Measurements from ENCODE around the gene NR5A1. TPM values are rescaled to one million over a fixed set of nuclear protein-coding genes. Genes with fewer than 3 reads are reported as not detected.

NR5A1 gene
- not detected for total RNA-seq
- polyA plus RNA-seq, result not detected

GRCh38 chr9:124506931-124507879 lies at the start of gene NR5A1:
TSS of gene NR5A1 (minus strand) at chr9:124507399. CDS start at chr9:124503395, 4,004 bp downstream.
- no peak for DNase-seq (ENCODE audit: extremely low spot score)
- no peaks in the 10 kb centered on the region for H3K36me3 ChIP-seq (ENCODE audit: insufficient read depth)
- H3K27ac ChIP-seq (ENCODE audit: low read depth), result no peak within 1 kb of the TSS
- 91% methylated on average over 34 of the region's 34 CpGs for WGBS
- H3K4me1 ChIP-seq (ENCODE audit: insufficient read depth), result no peaks in the 10 kb centered on the region
- no peak within 1 kb of the TSS for H3K4me3 ChIP-seq (ENCODE audit: low read depth, low read length)

- Histone ChIP-seq H3K4me3 (ENCODE audit: low read depth, low read length) (no peak overlapping the region), H3K4me1 (ENCODE audit: insufficient read depth) (peaks cover 2% of the 10 kb centered on the region), H3K27ac (ENCODE audit: low read depth) (no peak overlapping the region), H3K36me3 (ENCODE audit: insufficient read depth) (no peaks in the 10 kb centered on the region)
- DNase-seq (ENCODE audit: extremely low spot score), result no peak
- 69% methylated on average over 3 of the region's 3 CpGs for WGBS
These were observed 47.8 kb upstream of the NR5A1 start for GRCh38 chr9:124555043-124555442.

- H3K4me3 ChIP-seq (ENCODE audit: low read depth, low read length), result no peak overlapping the region
- peaks cover 2% of the 10 kb centered on the region for H3K4me1 ChIP-seq (ENCODE audit: insufficient read depth)
- no peak overlapping the region for H3K27ac ChIP-seq (ENCODE audit: low read depth)
- 54% methylated on average over 3 of the region's 3 CpGs for WGBS
- no peaks in the 10 kb centered on the region for H3K36me3 ChIP-seq (ENCODE audit: insufficient read depth)
- DNase-seq (ENCODE audit: extremely low spot score), result no peak
These were observed 46.5 kb upstream of the NR5A1 start for GRCh38 chr9:124553738-124554137.

- no peak for DNase-seq (ENCODE audit: extremely low spot score)
- Histone ChIP-seq H3K27ac (ENCODE audit: low read depth) (no peak overlapping the region), H3K36me3 (ENCODE audit: insufficient read depth) (no peaks in the 10 kb centered on the region), H3K4me3 (ENCODE audit: low read depth, low read length) (no peak overlapping the region), H3K4me1 (ENCODE audit: insufficient read depth) (peaks cover 2% of the 10 kb centered on the region)
- 89% methylated on average over 2 of the region's 2 CpGs for WGBS
These were observed 45.0 kb upstream of the NR5A1 start for GRCh38 chr9:124552273-124552605.

GRCh38 chr9:124551472-124552272 lies 44.5 kb upstream of the NR5A1 start:
- no peak for DNase-seq (ENCODE audit: extremely low spot score)
- no peak overlapping the region for H3K4me3 ChIP-seq (ENCODE audit: low read depth, low read length)
- peaks cover 2% of the 10 kb centered on the region for H3K4me1 ChIP-seq (ENCODE audit: insufficient read depth)
- no peak overlapping the region for H3K27ac ChIP-seq (ENCODE audit: low read depth)
- 19% methylated on average over 4 of the region's 4 CpGs for WGBS
- H3K36me3 ChIP-seq (ENCODE audit: insufficient read depth), result no peaks in the 10 kb centered on the region

- Histone ChIP-seq H3K4me1 (ENCODE audit: insufficient read depth) (peaks cover 2% of the 10 kb centered on the region), H3K36me3 (ENCODE audit: insufficient read depth) (no peaks in the 10 kb centered on the region), H3K4me3 (ENCODE audit: low read depth, low read length) (no peak overlapping the region), H3K27ac (ENCODE audit: low read depth) (no peak overlapping the region)
- WGBS, result 92% methylated on average over 2 of the region's 2 CpGs
- DNase-seq (ENCODE audit: extremely low spot score), result no peak
These were observed 42.9 kb upstream of the NR5A1 start for GRCh38 chr9:124550072-124550471.

- WGBS, result 34% methylated on average over 1 of the region's 1 CpG
- H3K36me3 ChIP-seq (ENCODE audit: insufficient read depth), result no peaks in the 10 kb centered on the region
- H3K27ac ChIP-seq (ENCODE audit: low read depth), result no peak overlapping the region
- no peak for DNase-seq (ENCODE audit: extremely low spot score)
- no peak overlapping the region for H3K4me3 ChIP-seq (ENCODE audit: low read depth, low read length)
- H3K4me1 ChIP-seq (ENCODE audit: insufficient read depth), result no peaks in the 10 kb centered on the region
These were observed 41.8 kb upstream of the NR5A1 start for GRCh38 chr9:124549016-124549415.

- 93% methylated on average over 2 of the region's 2 CpGs for WGBS
These were observed 37.3 kb upstream of the NR5A1 start for GRCh38 chr9:124544535-124544934.

GRCh38 chr9:124541824-124542223 lies 34.6 kb upstream of the NR5A1 start:
- H3K36me3 ChIP-seq (ENCODE audit: insufficient read depth), result no peaks in the 10 kb centered on the region
- DNase-seq (ENCODE audit: extremely low spot score), result no peak
- no peak overlapping the region for H3K4me3 ChIP-seq (ENCODE audit: low read depth, low read length)
- H3K4me1 ChIP-seq (ENCODE audit: insufficient read depth), result no peaks in the 10 kb centered on the region
- H3K27ac ChIP-seq (ENCODE audit: low read depth), result no peak overlapping the region

More at GRCh38 chr9:124544535-124544934, 37.3 kb upstream of the NR5A1 start:
- no peak for DNase-seq (ENCODE audit: extremely low spot score)
- Histone ChIP-seq H3K4me3 (ENCODE audit: low read depth, low read length) (no peak overlapping the region), H3K4me1 (ENCODE audit: insufficient read depth) (no peaks in the 10 kb centered on the region), H3K36me3 (ENCODE audit: insufficient read depth) (no peaks in the 10 kb centered on the region), H3K27ac (ENCODE audit: low read depth) (no peak overlapping the region)

- Histone ChIP-seq H3K36me3 (ENCODE audit: insufficient read depth) (no peaks in the 10 kb centered on the region), H3K4me1 (ENCODE audit: insufficient read depth) (no peaks in the 10 kb centered on the region), H3K27ac (ENCODE audit: low read depth) (no peak overlapping the region), H3K4me3 (ENCODE audit: low read depth, low read length) (no peak overlapping the region)
- no peak for DNase-seq (ENCODE audit: extremely low spot score)
- WGBS, result 86% methylated on average over 8 of the region's 8 CpGs
These were observed 30.7 kb upstream of the NR5A1 start for GRCh38 chr9:124537926-124538325.

GRCh38 chr9:124535846-124536245 lies 28.6 kb upstream of the NR5A1 start:
- 84% methylated on average over 10 of the region's 10 CpGs for WGBS
- H3K4me3 ChIP-seq (ENCODE audit: low read depth, low read length), result no peak overlapping the region
- H3K4me1 ChIP-seq (ENCODE audit: insufficient read depth), result no peaks in the 10 kb centered on the region
- DNase-seq (ENCODE audit: extremely low spot score), result no peak
- H3K36me3 ChIP-seq (ENCODE audit: insufficient read depth), result no peaks in the 10 kb centered on the region
- H3K27ac ChIP-seq (ENCODE audit: low read depth), result no peak overlapping the region

- no peak overlapping the region for H3K4me3 ChIP-seq (ENCODE audit: low read depth, low read length)
- H3K4me1 ChIP-seq (ENCODE audit: insufficient read depth), result no peaks in the 10 kb centered on the region
- H3K36me3 ChIP-seq (ENCODE audit: insufficient read depth), result no peaks in the 10 kb centered on the region
- no peak overlapping the region for H3K27ac ChIP-seq (ENCODE audit: low read depth)
- no peak for DNase-seq (ENCODE audit: extremely low spot score)
- WGBS, result 84% methylated on average over 2 of the region's 2 CpGs
These were observed 25.7 kb upstream of the NR5A1 start for GRCh38 chr9:124532897-124533296.

GRCh38 chr9:124531115-124531514 lies 23.9 kb upstream of the NR5A1 start:
- Histone ChIP-seq H3K4me1 (ENCODE audit: insufficient read depth) (no peaks in the 10 kb centered on the region), H3K27ac (ENCODE audit: low read depth) (no peak overlapping the region), H3K36me3 (ENCODE audit: insufficient read depth) (no peaks in the 10 kb centered on the region), H3K4me3 (ENCODE audit: low read depth, low read length) (no peak overlapping the region)
- WGBS, result 70% methylated on average over 2 of the region's 2 CpGs
- DNase-seq (ENCODE audit: extremely low spot score), result no peak

- Histone ChIP-seq H3K27ac (ENCODE audit: low read depth) (no peak overlapping the region), H3K36me3 (ENCODE audit: insufficient read depth) (no peaks in the 10 kb centered on the region), H3K4me3 (ENCODE audit: low read depth, low read length) (no peak overlapping the region), H3K4me1 (ENCODE audit: insufficient read depth) (no peaks in the 10 kb centered on the region)
- 66% methylated on average over 4 of the region's 4 CpGs for WGBS
- no peak for DNase-seq (ENCODE audit: extremely low spot score)
These were observed 23.0 kb upstream of the NR5A1 start for GRCh38 chr9:124530246-124530645.

All from urinary bladder (tissue), 4 donors.